GM12891 (cell line): ENCODE results near the gene PPP1CB. TPM values are rescaled to one million over a fixed set of nuclear protein-coding genes. Genes with fewer than 3 reads are reported as not detected.

Experiments
- DNase-seq: peaks from one replicate; pipeline ENCODE4 v3.0.0; 2011; ENCODE audit warnings: low spot score; ENCODE audit not compliant: insufficient read length
- FAIRE-seq: peaks from 2 replicates; lab custom pipeline; 2011; peaks lifted over from hg19 to GRCh38; lab: Jason Lieb, UNC
- PAX5 ChIP-seq: IDR thresholded peaks from 2 replicates; pipeline ENCODE4 v1.6.1; 2011; ENCODE audit warnings: low read length, moderate library complexity, mild to moderate bottlenecking; ENCODE audit not compliant: insufficient read depth, severe bottlenecking
- POLR2A ChIP-seq: IDR thresholded peaks from 2 replicates; pipeline ENCODE4 v1.6.1; 2011; ENCODE audit warnings: low read depth, low read length, control low read depth
- POLR2AphosphoS5 ChIP-seq: IDR thresholded peaks from 2 replicates; pipeline ENCODE4 v1.6.1; 2011; ENCODE audit warnings: low read depth, low read length, control low read depth
- POU2F2 ChIP-seq: IDR thresholded peaks from 2 replicates; pipeline ENCODE4 v1.6.1; 2011; ENCODE audit warnings: low read depth, mild to moderate bottlenecking, control low read depth, low read length, moderate library complexity
- SPI1 ChIP-seq: IDR thresholded peaks from 2 replicates; pipeline ENCODE4 v1.6.1; 2011; ENCODE audit warnings: low read depth, low read length, control low read depth
- TAF1 ChIP-seq: IDR thresholded peaks from 2 replicates; pipeline ENCODE4 v1.6.1; 2011; ENCODE audit warnings: low read depth, low read length, control low read depth
- polyA plus RNA-seq: library from polyadenylated mRNA; unstranded; fragments of >200 nt; gene quantifications from one replicate; pipeline ENCODE4 v1.2.1, GENCODE V29; 2012; ENCODE audit warnings: low read depth, missing spikeins, inconsistent platforms; ENCODE audit not compliant: missing spikeins

The PPP1CB gene
- 32.1 TPM for polyA plus RNA-seq

GRCh38 chr2:28751252-28751955, at the start of gene PPP1CB:
Gene PPP1CB, plus strand, starts transcription at chr2:28751830. Its CDS starts 295 bp downstream, at chr2:28752125.
- FAIRE-seq, result peak; percentile 98

GRCh38 chr2:28702415-28702861, 49.2 kb upstream of the PPP1CB start:
- FAIRE-seq (no peak), DNase-seq (no peak)
- TF ChIP-seq POLR2A, result no peak
- no peak for TF ChIP-seq SPI1
- TF ChIP-seq TAF1, result no peak
- no peak for TF ChIP-seq PAX5
- no peak for TF ChIP-seq POLR2AphosphoS5
- TF ChIP-seq POU2F2, result no peak

More at GRCh38 chr2:28751252-28751955, at the start of gene PPP1CB:
- DNase-seq, result peak; percentile 82
- peak; percentile 75 for TF ChIP-seq TAF1
- TF ChIP-seq POLR2AphosphoS5, result peak; percentile 92
- peak; percentile 24; the same call in 1 of the 2 replicates for TF ChIP-seq POU2F2
- peak; percentile 84 for TF ChIP-seq POLR2A
- TF ChIP-seq SPI1, result peak; percentile 75
- no peak for TF ChIP-seq PAX5

GRCh38 chr2:28702878-28703277, 48.8 kb upstream of the PPP1CB start:
- TF ChIP-seq PAX5, result no peak
- no peak for TF ChIP-seq TAF1
- no peak for TF ChIP-seq POU2F2
- no peak for TF ChIP-seq POLR2AphosphoS5
- no peak for TF ChIP-seq POLR2A
- no peak for TF ChIP-seq SPI1
- no peak for FAIRE-seq

GRCh38 chr2:28704621-28705020, 47.0 kb upstream of the PPP1CB start:
- DNase-seq, result no peak
- FAIRE-seq, result no peak

More at GRCh38 chr2:28702878-28703277, 48.8 kb upstream of the PPP1CB start:
- no peak for DNase-seq

GRCh38 chr2:28705751-28706440, 45.7 kb upstream of the PPP1CB start:
- TF ChIP-seq TAF1 (no peak), PAX5 (no peak), POLR2AphosphoS5 (no peak), SPI1 (no peak), POLR2A (no peak)
- FAIRE-seq, result no peak

More at GRCh38 chr2:28704621-28705020, 47.0 kb upstream of the PPP1CB start:
- TF ChIP-seq TAF1 (no peak), POU2F2 (no peak), POLR2A (no peak), PAX5 (no peak), SPI1 (no peak), POLR2AphosphoS5 (no peak)

GRCh38 chr2:28707592-28707991, 44.0 kb upstream of the PPP1CB start:
- DNase-seq, result no peak

More at GRCh38 chr2:28705751-28706440, 45.7 kb upstream of the PPP1CB start:
- no peak for DNase-seq

GRCh38 chr2:28709101-28709500, 42.5 kb upstream of the PPP1CB start:
- FAIRE-seq (no peak), DNase-seq (no peak)
- TF ChIP-seq SPI1, result no peak
- TF ChIP-seq POLR2A, result no peak

More at GRCh38 chr2:28707592-28707991, 44.0 kb upstream of the PPP1CB start:
- TF ChIP-seq POU2F2 (no peak), SPI1 (no peak), POLR2AphosphoS5 (no peak), TAF1 (no peak), PAX5 (no peak), POLR2A (no peak)
- FAIRE-seq, result no peak

- TF ChIP-seq POU2F2 (no peak), SPI1 (no peak), POLR2A (no peak), PAX5 (no peak), POLR2AphosphoS5 (no peak), TAF1 (no peak)
- DNase-seq, result no peak
- no peak for FAIRE-seq
Observed at GRCh38 chr2:28710545-28710944, 41.1 kb upstream of the PPP1CB start.

- FAIRE-seq (peak; percentile 35), DNase-seq (no peak)
- TF ChIP-seq POLR2AphosphoS5, result no peak
Observed at GRCh38 chr2:28713577-28714298, 37.9 kb upstream of the PPP1CB start.
